ENCODE results near the gene MYOCD. TPM values are rescaled to one million over a fixed set of nuclear protein-coding genes. Genes with fewer than 3 reads are reported as not detected.

Gene MYOCD
- total RNA-seq, 1 donor from 2014 or later: 0.04 TPM

DNA sequence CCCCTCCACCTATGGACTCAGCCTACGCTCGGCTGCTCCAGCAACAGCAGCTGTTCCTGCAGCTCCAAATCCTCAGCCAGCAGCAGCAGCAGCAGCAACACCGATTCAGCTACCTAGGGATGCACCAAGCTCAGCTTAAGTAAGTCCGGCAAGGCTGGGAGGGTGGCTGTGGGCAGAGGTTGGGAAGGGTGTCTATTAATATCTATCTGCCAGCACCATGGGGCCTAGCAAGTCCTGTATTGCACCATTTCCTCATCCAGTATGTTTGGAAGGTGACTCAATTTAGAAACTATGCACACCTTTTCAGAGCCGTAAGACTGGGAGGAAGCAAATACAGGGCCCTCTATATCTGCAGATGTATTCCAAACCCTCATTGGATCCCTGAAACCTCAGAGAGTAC, 78.6 kb downstream of the MYOCD start:
- Histone ChIP-seq H3K9me3 (ENCODE audit: low read depth) (no peaks in the 10 kb centered on the region), H4K20me1 (ENCODE audit: low read depth) (no peaks in the 10 kb centered on the region), H3F3A (ENCODE audit: low read depth) (no peaks in the 10 kb centered on the region), H3K79me2 (ENCODE audit: low read depth) (no peaks in the 10 kb centered on the region), H3K27ac (no peak overlapping the region), H3K4me3 (no peak overlapping the region), H3K9ac (no peak overlapping the region), H3K27me3 (no peaks in the 10 kb centered on the region), H2AFZ (replicated peaks) (no peak overlapping the region), H3K36me3 (no peaks in the 10 kb centered on the region), H3K4me1 (peaks cover 4% of the 10 kb centered on the region), H3K4me2 (no peak overlapping the region)
- Mint-ChIP-seq H3K27ac (no peak overlapping the region), H3K9me3 (no peaks in the 10 kb centered on the region), H3K36me3 (no peaks in the 10 kb centered on the region), H3K27me3 (ENCODE audit: insufficient read depth, low read depth) (peaks cover 5% of the 10 kb centered on the region), H3K4me3 (no peak overlapping the region), H3K4me1 (peaks cover 3% of the 10 kb centered on the region)
- DNase-seq (ENCODE audit: low spot score): no peak
- TF ChIP-seq, protein P1, sequence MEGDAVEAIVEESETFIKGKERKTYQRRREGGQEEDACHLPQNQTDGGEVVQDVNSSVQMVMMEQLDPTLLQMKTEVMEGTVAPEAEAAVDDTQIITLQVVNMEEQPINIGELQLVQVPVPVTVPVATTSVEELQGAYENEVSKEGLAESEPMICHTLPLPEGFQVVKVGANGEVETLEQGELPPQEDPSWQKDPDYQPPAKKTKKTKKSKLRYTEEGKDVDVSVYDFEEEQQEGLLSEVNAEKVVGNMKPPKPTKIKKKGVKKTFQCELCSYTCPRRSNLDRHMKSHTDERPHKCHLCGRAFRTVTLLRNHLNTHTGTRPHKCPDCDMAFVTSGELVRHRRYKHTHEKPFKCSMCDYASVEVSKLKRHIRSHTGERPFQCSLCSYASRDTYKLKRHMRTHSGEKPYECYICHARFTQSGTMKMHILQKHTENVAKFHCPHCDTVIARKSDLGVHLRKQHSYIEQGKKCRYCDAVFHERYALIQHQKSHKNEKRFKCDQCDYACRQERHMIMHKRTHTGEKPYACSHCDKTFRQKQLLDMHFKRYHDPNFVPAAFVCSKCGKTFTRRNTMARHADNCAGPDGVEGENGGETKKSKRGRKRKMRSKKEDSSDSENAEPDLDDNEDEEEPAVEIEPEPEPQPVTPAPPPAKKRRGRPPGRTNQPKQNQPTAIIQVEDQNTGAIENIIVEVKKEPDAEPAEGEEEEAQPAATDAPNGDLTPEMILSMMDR (IDR thresholded peaks at IDR 0.05): no peak
- no peak for TF ChIP-seq EZH2 (IDR thresholded peaks at IDR 0.05)
- TF ChIP-seq EZH2phosphoT487 (IDR thresholded peaks at IDR 0.05): no peak

DNA sequence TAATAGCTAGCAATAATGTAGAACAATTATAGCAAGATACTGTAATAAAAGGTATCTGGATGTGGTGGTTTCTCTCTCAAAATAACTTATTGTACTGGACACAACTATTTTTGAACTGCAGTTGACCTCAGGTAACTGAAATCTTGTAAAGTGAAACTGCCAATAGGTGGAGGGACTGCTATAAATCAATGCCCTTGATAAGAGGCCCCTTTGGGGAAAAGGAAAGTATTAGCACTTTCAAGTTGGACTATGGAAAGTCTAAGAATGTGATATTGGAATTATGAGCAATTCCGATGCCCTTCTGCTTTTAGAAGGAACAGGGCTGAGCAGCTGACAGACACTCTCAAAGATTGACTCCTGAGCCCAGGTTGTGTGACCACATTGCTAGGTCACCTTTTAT, 79.1 kb downstream of the MYOCD start:
- no peak overlapping the region for H3K4me2 ChIP-seq
- Mint-ChIP-seq H3K4me1 (peaks cover 3% of the 10 kb centered on the region), H3K4me3 (no peak overlapping the region), H3K36me3 (no peaks in the 10 kb centered on the region), H3K27me3 (ENCODE audit: insufficient read depth, low read depth) (peaks cover 5% of the 10 kb centered on the region), H3K9me3 (no peaks in the 10 kb centered on the region), H3K27ac (no peak overlapping the region)
- no peaks in the 10 kb centered on the region for H3K79me2 ChIP-seq (ENCODE audit: low read depth)
- no peak overlapping the region for H3K27ac ChIP-seq
- peaks cover 4% of the 10 kb centered on the region for H3K4me1 ChIP-seq
- TF ChIP-seq, protein P1 (IDR thresholded peaks at IDR 0.05): no peak
- TF ChIP-seq EZH2 (IDR thresholded peaks at IDR 0.05) (no peak), EZH2phosphoT487 (IDR thresholded peaks at IDR 0.05) (no peak)
- no peak overlapping the region for H3K9ac ChIP-seq
- no peak for DNase-seq (ENCODE audit: low spot score)
- no peaks in the 10 kb centered on the region for H3F3A ChIP-seq (ENCODE audit: low read depth)
- H3K9me3 ChIP-seq (ENCODE audit: low read depth): no peaks in the 10 kb centered on the region
- H3K27me3 ChIP-seq: no peaks in the 10 kb centered on the region
- no peak overlapping the region for H3K4me3 ChIP-seq
- no peaks in the 10 kb centered on the region for H3K36me3 ChIP-seq
- no peak overlapping the region for H2AFZ ChIP-seq (replicated peaks)
- H4K20me1 ChIP-seq (ENCODE audit: low read depth): no peaks in the 10 kb centered on the region

GRCh38 chr17:12745486-12745885, 79.8 kb downstream of the MYOCD start:
- Mint-ChIP-seq H3K36me3 (no peaks in the 10 kb centered on the region), H3K4me3 (no peak overlapping the region), H3K27me3 (ENCODE audit: insufficient read depth, low read depth) (peaks cover 5% of the 10 kb centered on the region), H3K27ac (no peak overlapping the region), H3K9me3 (no peaks in the 10 kb centered on the region), H3K4me1 (peaks cover 3% of the 10 kb centered on the region)
- H4K20me1 ChIP-seq (ENCODE audit: low read depth): no peaks in the 10 kb centered on the region
- TF ChIP-seq EZH2phosphoT487 (IDR thresholded peaks at IDR 0.05) (no peak), EZH2 (IDR thresholded peaks at IDR 0.05) (no peak)
- TF ChIP-seq, protein P1 (IDR thresholded peaks at IDR 0.05): no peak
- no peaks in the 10 kb centered on the region for H3K27me3 ChIP-seq
- no peaks in the 10 kb centered on the region for H3K36me3 ChIP-seq
- no peaks in the 10 kb centered on the region for H3K79me2 ChIP-seq (ENCODE audit: low read depth)
- no peaks in the 10 kb centered on the region for H3K9me3 ChIP-seq (ENCODE audit: low read depth)
- no peak overlapping the region for H3K4me2 ChIP-seq
- H3K9ac ChIP-seq: no peak overlapping the region
- no peak for DNase-seq (ENCODE audit: low spot score)
- H2AFZ ChIP-seq (replicated peaks): no peak overlapping the region
- H3F3A ChIP-seq (ENCODE audit: low read depth): no peaks in the 10 kb centered on the region
- H3K27ac ChIP-seq: no peak overlapping the region
- H3K4me3 ChIP-seq: no peak overlapping the region
- H3K4me1 ChIP-seq: peaks cover 4% of the 10 kb centered on the region

Measured in neural progenitor cell (in vitro differentiated cells).